HEK293 (cell line): ENCODE measurements around the gene HSD17B10.

Experiments used
- CTCF ChIA-PET: fragments of 350-600 bp; formaldehyde crosslinking; extraction: SDS; loops from one replicate; lab custom pipeline; 2021; ENCODE audit warnings: antibody characterized with exemption; lab: Yijun Ruan, JAX
- POLR2A ChIA-PET: fragments of 300-600 bp; formaldehyde crosslinking; extraction: SDS; loops from one replicate; lab custom pipeline; 2020; ENCODE audit warnings: antibody characterized with exemption, inconsistent platforms; lab: Yijun Ruan, JAX
- H3K27ac ChIP-seq: fragments of 200-500 bp; sonication (Bioruptor generic); 2 replicates; pipeline ENCODE4 v1.5.1; 2014; ENCODE audit warnings: low read depth, low read length, control low read depth, inconsistent platforms; ENCODE audit errors: extremely low read depth
- H3K36me3 ChIP-seq, 2 experiments: fragments of 200-500 bp in 1 of 2; sonication (Bioruptor generic) in 1 of 2; 1 replicate in 1 of 2; 2 replicates in 1 of 2; pipeline ENCODE4 v1.5.1; 2014 to 2017; ENCODE audit warnings: inconsistent platforms in 2 of 2, low read length in 2 of 2; ENCODE audit not compliant: control insufficient read depth in 2 of 2, insufficient read depth in 1 of 2
- H3K4me1 ChIP-seq: fragments of 200-500 bp; sonication (Bioruptor generic); 2 replicates; pipeline ENCODE4 v1.5.1; 2014; ENCODE audit warnings: mild to moderate bottlenecking, low read length, inconsistent platforms; ENCODE audit not compliant: control insufficient read depth, insufficient read depth
- H3K4me3 ChIP-seq: 2 replicates; pipeline ENCODE4 v1.5.1; 2011; ENCODE audit warnings: low read depth, mild to moderate bottlenecking, control low read depth, low read length, moderate library complexity
- H3K9me3 ChIP-seq: fragments of 200-500 bp; sonication (Bioruptor generic); 2 replicates; pipeline ENCODE4 v1.5.1; 2014; ENCODE audit warnings: low read depth, low read length, inconsistent platforms; ENCODE audit not compliant: control insufficient read depth, insufficient read depth
- GFI1B ChIP-seq: fragments of 450-650 bp; formaldehyde crosslinking; IDR thresholded peaks from 2 replicates; pipeline ENCODE4 v1.5.1; 2016; ENCODE audit warnings: missing biosample characterization, missing genetic modification characterization
- GLIS1 ChIP-seq: fragments of 450-650 bp; formaldehyde crosslinking; IDR thresholded peaks from 2 replicates; pipeline ENCODE4 v1.5.1; 2016; ENCODE audit warnings: missing biosample characterization, missing genetic modification characterization
- IKZF3 ChIP-seq: fragments of 450-650 bp; IDR thresholded peaks from 2 replicates; pipeline ENCODE4 v1.5.0; 2018; ENCODE audit warnings: missing biosample characterization, mild to moderate bottlenecking, missing genetic modification characterization, moderate library complexity
- KLF1 ChIP-seq: fragments of 450-650 bp; formaldehyde crosslinking; IDR thresholded peaks from 2 replicates; pipeline ENCODE4 v1.5.1; 2016; ENCODE audit warnings: missing biosample characterization, missing genetic modification characterization
- KLF9 ChIP-seq: fragments of 450-650 bp; formaldehyde crosslinking; IDR thresholded peaks from 2 replicates; pipeline ENCODE4 v1.5.1; 2016; ENCODE audit warnings: missing biosample characterization, missing genetic modification characterization, low read depth
- PRDM10 ChIP-seq: fragments of 450-650 bp; formaldehyde crosslinking; IDR thresholded peaks from 2 replicates; pipeline ENCODE4 v1.5.1; 2016; ENCODE audit warnings: missing biosample characterization, missing genetic modification characterization
- REPIN1 ChIP-seq: fragments of 450-650 bp; formaldehyde crosslinking; IDR thresholded peaks from 2 replicates; pipeline ENCODE4 v1.5.1; 2017; ENCODE audit warnings: missing biosample characterization, missing genetic modification characterization, low read depth
- SCRT1 ChIP-seq: fragments of 450-650 bp; formaldehyde crosslinking; IDR thresholded peaks from 2 replicates; pipeline ENCODE4 v1.5.1; 2016; ENCODE audit warnings: missing biosample characterization, missing genetic modification characterization, borderline replicate concordance
- SCRT2 ChIP-seq: fragments of 450-650 bp; formaldehyde crosslinking; IDR thresholded peaks from 2 replicates; pipeline ENCODE4 v1.5.1; 2016; ENCODE audit warnings: missing biosample characterization, missing genetic modification characterization
- SP2 ChIP-seq: fragments of 450-650 bp; formaldehyde crosslinking; IDR thresholded peaks from 2 replicates; pipeline ENCODE4 v1.5.1; 2016; ENCODE audit warnings: missing biosample characterization, missing genetic modification characterization
- ZBTB8A ChIP-seq: fragments of 450-650 bp; formaldehyde crosslinking; IDR thresholded peaks from 2 replicates; pipeline ENCODE4 v1.5.1; 2016; ENCODE audit warnings: missing biosample characterization, missing genetic modification characterization
- ZEB2 ChIP-seq: fragments of 450-650 bp; formaldehyde crosslinking; IDR thresholded peaks from 2 replicates; pipeline ENCODE4 v1.5.1; 2016; ENCODE audit warnings: missing biosample characterization, missing genetic modification characterization
- ZNF335 ChIP-seq: fragments of 450-650 bp; formaldehyde crosslinking; conservative IDR thresholded peaks from 2 replicates; pipeline ENCODE4 v1.5.1; 2016; ENCODE audit warnings: missing biosample characterization, missing genetic modification characterization
- ZNF394 ChIP-seq: fragments of 450-650 bp; formaldehyde crosslinking; IDR thresholded peaks from 2 replicates; pipeline ENCODE4 v1.5.1; 2016; ENCODE audit warnings: missing biosample characterization, missing genetic modification characterization, mild to moderate bottlenecking, moderate library complexity, borderline replicate concordance
- ZNF571 ChIP-seq: fragments of 450-650 bp; formaldehyde crosslinking; IDR thresholded peaks from 2 replicates; pipeline ENCODE4 v1.5.0; 2017; ENCODE audit warnings: missing biosample characterization, missing genetic modification characterization
- ZNF610 ChIP-seq: fragments of 450-650 bp; formaldehyde crosslinking; IDR thresholded peaks from 2 replicates; pipeline ENCODE4 v1.5.1; 2016; ENCODE audit warnings: missing biosample characterization, missing genetic modification characterization, borderline replicate concordance
- ZNF792 ChIP-seq: fragments of 450-650 bp; formaldehyde crosslinking; IDR thresholded peaks from 2 replicates; pipeline ENCODE4 v1.5.1; 2016; ENCODE audit warnings: missing biosample characterization, missing genetic modification characterization
- ZNF837 ChIP-seq: fragments of 450-650 bp; formaldehyde crosslinking; IDR thresholded peaks from 2 replicates; pipeline ENCODE4 v1.5.1; 2016; ENCODE audit warnings: missing biosample characterization, missing genetic modification characterization
- TF ChIP-seq, protein P1 (sequence below): fragments of 450-650 bp; formaldehyde crosslinking; IDR thresholded peaks from 2 replicates; pipeline ENCODE4 v1.5.1; 2017; ENCODE audit warnings: missing biosample characterization, missing genetic modification characterization

Gene HSD17B10

DNA sequence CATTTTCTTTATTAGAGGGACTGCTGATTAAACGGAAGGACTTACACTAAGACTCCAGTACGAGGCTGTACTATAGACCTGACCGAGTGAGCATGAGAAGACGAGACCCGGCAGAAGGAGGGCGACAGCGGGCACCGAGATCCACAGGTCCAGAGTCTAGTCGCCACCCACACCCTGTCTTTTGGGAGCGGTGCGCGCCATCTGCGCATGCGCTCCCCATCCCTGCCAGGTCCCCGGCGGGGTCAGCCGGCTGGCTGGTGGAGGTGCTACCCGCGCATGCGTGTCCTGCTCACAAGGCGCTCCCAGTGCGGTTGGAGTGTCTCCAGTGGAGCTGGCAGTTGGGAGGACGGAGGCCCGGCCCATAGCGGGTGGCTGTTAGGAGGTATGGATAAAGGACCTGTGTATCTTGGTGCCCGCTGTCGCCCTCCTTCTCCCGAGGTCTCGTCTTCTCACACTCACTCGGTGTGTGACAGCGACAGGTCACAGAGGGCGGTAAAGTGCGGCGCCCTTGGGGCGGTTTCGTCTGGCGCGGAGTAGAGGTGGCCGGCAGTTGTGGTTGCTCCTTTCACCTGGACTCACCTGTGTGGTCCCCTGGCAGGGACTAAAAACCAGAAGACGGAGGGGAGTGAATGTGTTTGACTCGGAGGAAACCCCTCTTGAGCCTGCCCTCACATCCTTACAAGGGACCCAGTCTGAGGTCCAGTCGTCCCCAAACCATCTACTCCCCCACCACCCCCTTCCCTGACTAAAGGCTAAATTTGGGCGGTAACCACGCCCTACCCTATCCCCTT is 7.6 kb upstream of the HSD17B10 start:
- H3K4me3 ChIP-seq, result peak overlapping the region; percentile 48
- no peak for TF ChIP-seq REPIN1 (tag by site-specific recombination)
- no peak for TF ChIP-seq ZNF571
- peak; percentile 84 for TF ChIP-seq ZNF610 (tag by site-specific recombination)
- peak; percentile 87 for TF ChIP-seq ZNF335 (tag by site-specific recombination)
- TF ChIP-seq, protein P1, sequence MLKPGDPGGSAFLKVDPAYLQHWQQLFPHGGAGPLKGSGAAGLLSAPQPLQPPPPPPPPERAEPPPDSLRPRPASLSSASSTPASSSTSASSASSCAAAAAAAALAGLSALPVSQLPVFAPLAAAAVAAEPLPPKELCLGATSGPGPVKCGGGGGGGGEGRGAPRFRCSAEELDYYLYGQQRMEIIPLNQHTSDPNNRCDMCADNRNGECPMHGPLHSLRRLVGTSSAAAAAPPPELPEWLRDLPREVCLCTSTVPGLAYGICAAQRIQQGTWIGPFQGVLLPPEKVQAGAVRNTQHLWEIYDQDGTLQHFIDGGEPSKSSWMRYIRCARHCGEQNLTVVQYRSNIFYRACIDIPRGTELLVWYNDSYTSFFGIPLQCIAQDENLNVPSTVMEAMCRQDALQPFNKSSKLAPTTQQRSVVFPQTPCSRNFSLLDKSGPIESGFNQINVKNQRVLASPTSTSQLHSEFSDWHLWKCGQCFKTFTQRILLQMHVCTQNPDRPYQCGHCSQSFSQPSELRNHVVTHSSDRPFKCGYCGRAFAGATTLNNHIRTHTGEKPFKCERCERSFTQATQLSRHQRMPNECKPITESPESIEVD (tag by site-specific recombination), result no peak
- TF ChIP-seq KLF9 (tag by site-specific recombination), result 0 out of 2 replicates have a peak, but pooled peaks have one; percentile 15
- TF ChIP-seq ZNF792, result no peak
- TF ChIP-seq KLF1 (tag by site-specific recombination), result no peak
- TF ChIP-seq IKZF3, result peak; percentile 47
- no peak for TF ChIP-seq GFI1B (tag by site-specific recombination)
- TF ChIP-seq SCRT1 (tag by site-specific recombination), result peak; percentile 77; the same call in 1 of the 2 replicates
- TF ChIP-seq PRDM10 (tag by site-specific recombination), result peak; percentile 53
- peak; percentile 97 for TF ChIP-seq SCRT2 (tag by site-specific recombination)
- TF ChIP-seq ZNF394 (tag by site-specific recombination), result no peak
- no peak for TF ChIP-seq ZNF837 (tag by site-specific recombination)
- peak; percentile 23; the same call in 1 of the 2 replicates for TF ChIP-seq ZEB2 (tag by site-specific recombination)
- 0 out of 2 replicates have a peak, but pooled peaks have one; percentile 13 for TF ChIP-seq GLIS1 (tag by site-specific recombination)
- TF ChIP-seq SP2 (tag by site-specific recombination), result peak; percentile 42
- TF ChIP-seq ZBTB8A, result 0 out of 2 replicates have a peak, but pooled peaks have one; percentile 5
- peaks cover 3% of the 10 kb centered on the region; the same call in 1 of the 2 replicates for H3K4me1 ChIP-seq
- H3K36me3 ChIP-seq, result no peaks in the 10 kb centered on the region; a peak in 1 of 3 replicates
- POLR2A ChIA-PET, result interaction anchor here (1.0 to 3.5 kb wide), 4 partner anchors 14 to 160 kb away, joined by 3 to 36 read pairs (median 4); partner anchors contain the start of genes IQSEC2, RIBC1 and SMC1A
- CTCF ChIA-PET, result interaction anchor here (1.0 to 3.9 kb wide), 3 partner anchors 17 to 129 kb away, joined by 3 to 17 read pairs (median 4); no protein-coding TSS in a partner anchor
- H3K27ac ChIP-seq, result peak overlapping the region; percentile 61; the same call in 1 of the 2 replicates
- no peaks in the 10 kb centered on the region for H3K9me3 ChIP-seq
